GM12873 (cell line): ENCODE data around the gene CERK.

ENCODE experiments used
- TF ChIP-seq, protein P1 (sequence below): IDR thresholded peaks from 2 replicates; pipeline ENCODE4 v1.5.1; 2012; ENCODE audit warnings: low read depth, mild to moderate bottlenecking, moderate library complexity, low read length, control low read depth; ENCODE audit not compliant: insufficient read depth; ENCODE audit errors: missing control alignments

Gene CERK

DNA sequence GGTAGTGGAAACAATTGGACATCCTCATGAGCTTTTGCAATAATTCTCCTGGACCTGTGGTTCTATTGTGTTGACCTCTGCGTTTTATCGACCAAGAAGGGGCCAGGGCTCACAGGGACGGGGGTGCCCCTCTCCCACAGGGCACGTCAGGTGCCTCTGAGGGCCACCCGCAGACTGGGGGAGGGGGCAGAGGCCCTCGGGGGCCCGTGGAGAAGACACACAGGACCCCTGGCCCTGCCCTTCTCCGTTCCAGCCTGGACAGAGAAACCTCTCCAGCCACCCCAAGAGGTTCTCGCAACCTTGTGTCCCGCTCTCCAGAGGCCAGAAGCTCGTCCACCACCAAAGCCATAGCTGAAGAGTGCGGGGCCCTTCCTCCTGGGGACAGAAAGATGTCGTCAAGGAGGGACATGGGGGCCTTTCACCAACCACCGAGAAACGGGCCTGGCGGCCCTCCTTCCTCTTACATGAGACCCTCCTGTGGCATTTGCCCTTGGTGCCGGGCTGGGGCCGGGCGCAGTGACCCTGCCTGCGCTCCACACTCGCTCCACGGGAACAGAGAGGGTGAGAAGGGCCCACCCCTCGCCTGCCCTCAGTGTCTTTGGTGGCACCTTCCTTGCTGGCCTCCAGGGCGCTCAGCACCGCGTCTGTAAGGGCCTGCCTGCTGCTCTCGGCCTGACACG is 60.6 kb downstream of the CERK start:
- TF ChIP-seq, protein P1, sequence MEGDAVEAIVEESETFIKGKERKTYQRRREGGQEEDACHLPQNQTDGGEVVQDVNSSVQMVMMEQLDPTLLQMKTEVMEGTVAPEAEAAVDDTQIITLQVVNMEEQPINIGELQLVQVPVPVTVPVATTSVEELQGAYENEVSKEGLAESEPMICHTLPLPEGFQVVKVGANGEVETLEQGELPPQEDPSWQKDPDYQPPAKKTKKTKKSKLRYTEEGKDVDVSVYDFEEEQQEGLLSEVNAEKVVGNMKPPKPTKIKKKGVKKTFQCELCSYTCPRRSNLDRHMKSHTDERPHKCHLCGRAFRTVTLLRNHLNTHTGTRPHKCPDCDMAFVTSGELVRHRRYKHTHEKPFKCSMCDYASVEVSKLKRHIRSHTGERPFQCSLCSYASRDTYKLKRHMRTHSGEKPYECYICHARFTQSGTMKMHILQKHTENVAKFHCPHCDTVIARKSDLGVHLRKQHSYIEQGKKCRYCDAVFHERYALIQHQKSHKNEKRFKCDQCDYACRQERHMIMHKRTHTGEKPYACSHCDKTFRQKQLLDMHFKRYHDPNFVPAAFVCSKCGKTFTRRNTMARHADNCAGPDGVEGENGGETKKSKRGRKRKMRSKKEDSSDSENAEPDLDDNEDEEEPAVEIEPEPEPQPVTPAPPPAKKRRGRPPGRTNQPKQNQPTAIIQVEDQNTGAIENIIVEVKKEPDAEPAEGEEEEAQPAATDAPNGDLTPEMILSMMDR: no peak

DNA sequence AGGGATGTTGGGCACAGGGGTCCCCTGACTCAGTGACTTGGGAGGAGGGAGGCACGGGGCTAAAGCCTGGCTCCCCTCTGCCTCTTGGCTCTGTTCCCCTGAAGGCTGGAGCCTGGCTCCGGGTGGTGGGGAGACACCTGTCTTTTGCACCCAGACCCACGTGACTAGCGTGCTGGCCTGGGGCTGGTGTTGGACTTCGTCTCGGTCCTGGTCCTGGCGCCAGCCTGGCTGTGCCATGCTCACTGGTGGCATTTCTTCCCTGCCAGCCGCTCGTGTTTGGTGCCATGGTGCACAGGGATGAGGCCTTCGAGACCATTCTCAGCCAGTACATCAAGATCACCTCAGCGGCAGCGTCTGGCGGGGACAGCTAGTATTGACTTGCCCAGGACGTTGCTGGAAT is 61.2 kb downstream of the CERK start:
- TF ChIP-seq, protein P1: no peak

DNA sequence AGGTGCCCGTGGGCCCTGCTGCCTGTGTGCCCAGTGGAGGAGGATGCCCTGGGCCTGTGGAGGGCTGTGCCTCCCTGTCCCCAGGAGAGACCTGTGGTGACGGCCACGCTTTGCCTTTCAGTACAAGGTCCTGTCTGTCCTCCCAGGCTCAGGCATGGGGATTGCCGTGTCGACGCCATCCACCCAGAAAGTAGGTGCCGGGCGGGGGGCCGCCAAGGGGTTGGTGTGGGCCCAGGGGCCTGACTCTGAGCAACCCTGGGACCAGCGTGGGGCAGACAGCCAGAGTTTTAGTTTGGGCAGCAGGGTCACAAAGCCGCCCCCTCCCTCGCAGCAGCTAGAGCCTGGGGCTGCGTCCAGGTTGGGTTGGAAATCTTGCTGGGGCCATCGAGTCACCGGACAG is 61.6 kb downstream of the CERK start:
- TF ChIP-seq, protein P1: no peak

DNA sequence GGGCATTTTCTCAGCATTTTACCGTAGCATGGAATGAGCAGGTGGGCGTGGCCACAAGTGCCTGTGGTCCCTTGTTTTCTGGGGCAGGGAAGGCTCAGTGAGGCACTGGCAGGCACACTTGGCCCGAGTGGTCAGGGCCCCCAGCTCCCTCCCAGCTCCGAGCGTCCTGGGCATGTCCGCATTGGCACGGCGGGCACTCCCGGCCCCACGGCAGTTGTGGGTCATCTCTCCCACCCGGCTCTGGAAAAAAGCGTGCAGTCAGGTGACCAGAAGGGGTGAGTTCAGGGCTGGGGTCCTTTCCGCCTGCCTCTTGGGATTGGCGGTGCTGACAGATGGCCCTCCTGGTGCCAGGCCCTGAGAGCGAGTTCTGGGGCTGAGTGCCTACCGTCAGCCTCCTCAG is 62.1 kb downstream of the CERK start:
- TF ChIP-seq, protein P1: no peak

DNA sequence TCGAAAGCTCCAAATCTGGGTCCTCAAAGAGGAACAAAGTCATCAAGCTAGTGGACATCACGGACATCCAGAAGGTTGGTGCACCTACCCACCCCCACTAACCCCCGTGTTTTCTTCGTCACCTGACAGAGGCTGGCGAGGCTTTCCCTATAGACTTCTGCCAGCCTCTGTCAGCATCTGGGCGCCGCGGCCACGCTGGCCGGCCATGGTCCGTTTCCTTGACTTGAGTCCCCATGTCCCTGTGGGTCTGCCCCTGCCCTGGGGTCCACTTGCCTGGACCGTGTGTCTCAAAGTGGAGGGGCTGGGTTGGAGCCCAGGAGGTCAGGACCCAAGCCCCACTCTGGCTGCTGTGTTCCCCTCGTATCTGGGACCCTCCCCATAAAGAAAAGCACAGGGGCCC is 62.6 kb downstream of the CERK start:
- TF ChIP-seq, protein P1: no peak

DNA sequence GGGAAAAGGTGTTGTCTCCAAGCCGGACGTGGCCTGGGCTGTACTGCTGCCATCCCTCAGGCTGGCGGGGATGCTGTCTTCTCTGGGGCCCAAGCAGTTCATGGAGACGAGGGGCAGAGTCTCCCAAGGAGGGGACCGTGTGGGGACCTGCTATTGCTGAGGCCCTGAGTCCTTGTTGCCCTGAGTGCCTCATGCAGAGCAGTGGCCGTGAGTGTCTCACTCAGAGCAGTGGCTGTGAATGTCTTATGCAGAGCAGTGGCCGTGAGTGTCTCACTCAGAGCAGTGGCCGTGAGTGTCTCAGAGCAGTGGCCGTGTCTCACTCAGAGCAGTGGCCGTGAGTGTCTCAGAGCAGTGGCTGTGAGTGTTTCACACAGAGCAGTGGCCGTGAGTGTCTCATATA is 63.1 kb downstream of the CERK start:
- TF ChIP-seq, protein P1: no peak

DNA sequence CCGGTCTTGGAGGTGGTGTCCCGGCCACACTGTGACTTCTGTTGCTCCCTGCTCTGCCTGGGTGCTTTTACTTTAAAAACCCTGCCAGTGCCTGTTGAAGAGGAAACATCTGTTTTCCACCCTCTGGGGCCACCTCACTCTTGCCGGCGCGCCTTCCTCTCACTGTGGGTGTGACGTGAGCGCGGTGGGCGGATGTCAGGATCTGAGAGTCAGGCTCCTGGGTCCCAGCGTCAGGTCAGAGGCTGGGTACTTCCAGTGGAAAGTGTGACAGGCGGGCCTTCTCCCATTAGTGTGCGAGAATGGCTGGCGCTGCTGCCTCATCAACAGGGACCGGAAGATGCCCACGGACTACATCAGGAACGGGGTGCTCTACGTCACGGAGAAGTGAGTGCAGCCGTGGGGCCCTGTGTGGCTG is 63.7 kb downstream of the CERK start:
- TF ChIP-seq, protein P1: no peak
